HUES48 (cell line): Measurements from ENCODE around the gene TMEM81.

Source experiments
- H3K27ac ChIP-seq: one replicate; pipeline ENCODE4 v1.7.0; 2013; ENCODE audit warnings: low read depth, low read length, inconsistent platforms
- H3K27me3 ChIP-seq: 2 replicates; pipeline ENCODE4 v1.6.1; 2013; ENCODE audit warnings: mild to moderate bottlenecking, low read length; ENCODE audit not compliant: control insufficient read depth, insufficient read depth
- H3K36me3 ChIP-seq: 2 replicates; pipeline ENCODE4 v1.6.1; 2013; ENCODE audit warnings: low read length; ENCODE audit not compliant: control insufficient read depth, insufficient read depth
- H3K4me1 ChIP-seq: 2 replicates; pipeline ENCODE4 v1.6.1; 2013; ENCODE audit warnings: mild to moderate bottlenecking, low read length; ENCODE audit not compliant: control insufficient read depth, insufficient read depth
- H3K4me3 ChIP-seq: 2 replicates; pipeline ENCODE4 v1.5.1; 2013; ENCODE audit warnings: mild to moderate bottlenecking, low read depth, low read length
- H3K9ac ChIP-seq: 2 replicates; pipeline ENCODE4 v1.6.1; 2013; ENCODE audit warnings: mild to moderate bottlenecking, low read depth, low read length, moderate library complexity
- H3K9me3 ChIP-seq: 2 replicates; pipeline ENCODE4 v1.6.1; 2013; ENCODE audit warnings: low read length; ENCODE audit not compliant: control insufficient read depth, insufficient read depth

The TMEM81 gene

GRCh38 chr1:205046870-205047269, 37.4 kb downstream of the TMEM81 start:
- Histone ChIP-seq H3K27ac (no peak overlapping the region), H3K36me3 (no peaks in the 10 kb centered on the region), H3K4me3 (no peak overlapping the region), H3K4me1 (peaks cover 32% of the 10 kb centered on the region), H3K9ac (no peak overlapping the region), H3K9me3 (no peaks in the 10 kb centered on the region), H3K27me3 (peaks cover 39% of the 10 kb centered on the region)

- Histone ChIP-seq H3K4me1 (peaks cover 32% of the 10 kb centered on the region), H3K9me3 (no peaks in the 10 kb centered on the region), H3K4me3 (no peak overlapping the region), H3K27me3 (peaks cover 45% of the 10 kb centered on the region), H3K27ac (no peak overlapping the region), H3K36me3 (no peaks in the 10 kb centered on the region), H3K9ac (no peak overlapping the region)
Observed at GRCh38 chr1:205045146-205045545, 39.1 kb downstream of the TMEM81 start.

- Histone ChIP-seq H3K27ac (no peak overlapping the region), H3K27me3 (peaks cover 49% of the 10 kb centered on the region), H3K4me3 (no peak overlapping the region), H3K9ac (no peak overlapping the region), H3K4me1 (peaks cover 32% of the 10 kb centered on the region), H3K36me3 (no peaks in the 10 kb centered on the region), H3K9me3 (no peaks in the 10 kb centered on the region)
Observed at GRCh38 chr1:205044741-205045140, 39.5 kb downstream of the TMEM81 start.

GRCh38 chr1:205043866-205044265, 40.4 kb downstream of the TMEM81 start:
- Histone ChIP-seq H3K4me1 (peaks cover 32% of the 10 kb centered on the region), H3K4me3 (0 out of 2 replicates have a peak overlapping the region, but pooled peaks have one; percentile 50), H3K9me3 (no peaks in the 10 kb centered on the region), H3K27me3 (peaks cover 52% of the 10 kb centered on the region), H3K36me3 (no peaks in the 10 kb centered on the region), H3K27ac (no peak overlapping the region), H3K9ac (no peak overlapping the region)

GRCh38 chr1:205042911-205043806, 41.1 kb downstream of the TMEM81 start, which contains the start of gene CNTN2:
TSS of gene CNTN2 (plus strand) at chr1:205043212. CDS start at chr1:205053186, 9,974 bp downstream.
- Histone ChIP-seq H3K9ac (no peak within 1 kb of the TSS), H3K4me1 (peaks cover 32% of the 10 kb centered on the region), H3K36me3 (no peaks in the 10 kb centered on the region), H3K27ac (no peak within 1 kb of the TSS), H3K27me3 (peaks cover 52% of the 10 kb centered on the region), H3K4me3 (peak within 1 kb of the TSS; percentile 50), H3K9me3 (no peaks in the 10 kb centered on the region)

GRCh38 chr1:205041998-205042910, 42.0 kb downstream of the TMEM81 start:
- peak overlapping the region; percentile 32; the same call in 1 of the 2 replicates for H3K4me3 ChIP-seq
- H3K4me1 ChIP-seq = peaks cover 32% of the 10 kb centered on the region
- no peak overlapping the region for H3K27ac ChIP-seq
- no peaks in the 10 kb centered on the region for H3K36me3 ChIP-seq
- no peak overlapping the region for H3K9ac ChIP-seq
- no peaks in the 10 kb centered on the region for H3K9me3 ChIP-seq
- H3K27me3 ChIP-seq = peaks cover 52% of the 10 kb centered on the region

- Histone ChIP-seq H3K9ac (no peak overlapping the region), H3K27me3 (peaks cover 49% of the 10 kb centered on the region)
Observed at GRCh38 chr1:205041001-205041715, 43.1 kb downstream of the TMEM81 start.

GRCh38 chr1:205038132-205038786, 46.0 kb downstream of the TMEM81 start:
- Histone ChIP-seq H3K9me3 (no peaks in the 10 kb centered on the region), H3K27ac (no peak overlapping the region), H3K4me3 (no peak overlapping the region), H3K4me1 (peaks cover 2% of the 10 kb centered on the region; the same call in 1 of the 2 replicates), H3K36me3 (no peaks in the 10 kb centered on the region), H3K27me3 (peaks cover 25% of the 10 kb centered on the region), H3K9ac (no peak overlapping the region)

More at GRCh38 chr1:205041001-205041715, 43.1 kb downstream of the TMEM81 start:
- H3K4me1 ChIP-seq = peaks cover 29% of the 10 kb centered on the region
- no peak overlapping the region for H3K4me3 ChIP-seq
- H3K36me3 ChIP-seq = no peaks in the 10 kb centered on the region
- H3K9me3 ChIP-seq = no peaks in the 10 kb centered on the region
- no peak overlapping the region for H3K27ac ChIP-seq

GRCh38 chr1:205037539-205037938, 46.7 kb downstream of the TMEM81 start:
- H3K27me3 ChIP-seq = peaks cover 19% of the 10 kb centered on the region

More at GRCh38 chr1:205037539-205037938, 46.7 kb downstream of the TMEM81 start:
- Histone ChIP-seq H3K4me3 (no peak overlapping the region), H3K9ac (no peak overlapping the region), H3K27ac (no peak overlapping the region), H3K4me1 (no peaks in the 10 kb centered on the region), H3K36me3 (no peaks in the 10 kb centered on the region), H3K9me3 (no peaks in the 10 kb centered on the region)
